GM18507 (cell line): ENCODE results near the gene USP46.

Source experiments
- DNase-seq: peaks from one replicate; pipeline ENCODE4 v3.0.0; 2011; ENCODE audit warnings: low read depth; ENCODE audit not compliant: insufficient read length; ENCODE audit errors: extremely low spot score
- FAIRE-seq: peaks from 2 replicates; lab custom pipeline; 2011; peaks lifted over from hg19 to GRCh38; lab: Jason Lieb, UNC

Gene USP46

DNA sequence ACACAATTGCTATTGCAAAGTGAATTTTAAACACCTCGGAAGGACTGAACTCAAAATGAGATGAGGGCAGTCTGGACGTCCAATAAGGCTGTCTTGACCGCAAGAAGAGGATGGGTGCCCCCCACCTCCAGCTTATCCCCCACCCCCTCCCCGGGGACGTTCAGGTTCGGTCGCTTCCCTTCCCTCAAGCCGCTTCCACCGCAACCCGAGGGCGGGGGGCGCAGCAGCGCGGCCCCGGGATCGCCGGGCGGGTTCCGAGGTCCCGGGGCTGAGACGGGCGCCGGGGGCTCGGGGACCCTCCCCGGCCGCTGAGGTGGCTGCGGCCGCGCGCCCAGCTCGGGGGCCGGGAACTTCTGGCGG, 480 bp downstream of the USP46 start:
- FAIRE-seq: no peak
- peak; percentile 15 for DNase-seq

- DNase-seq: no peak
- FAIRE-seq: no peak
Measured at GRCh38 chr4:52657618-52658501, 1.2 kb downstream of the USP46 start.

GRCh38 chr4:52657292-52657617, 1.8 kb downstream of the USP46 start:
- DNase-seq: no peak
- no peak for FAIRE-seq

- no peak for FAIRE-seq
Measured at GRCh38 chr4:52655506-52655905, 3.6 kb downstream of the USP46 start.

GRCh38 chr4:52651996-52652672, 7.0 kb downstream of the USP46 start:
- DNase-seq (no peak), FAIRE-seq (no peak)

More at GRCh38 chr4:52655506-52655905, 3.6 kb downstream of the USP46 start:
- no peak for DNase-seq

DNA sequence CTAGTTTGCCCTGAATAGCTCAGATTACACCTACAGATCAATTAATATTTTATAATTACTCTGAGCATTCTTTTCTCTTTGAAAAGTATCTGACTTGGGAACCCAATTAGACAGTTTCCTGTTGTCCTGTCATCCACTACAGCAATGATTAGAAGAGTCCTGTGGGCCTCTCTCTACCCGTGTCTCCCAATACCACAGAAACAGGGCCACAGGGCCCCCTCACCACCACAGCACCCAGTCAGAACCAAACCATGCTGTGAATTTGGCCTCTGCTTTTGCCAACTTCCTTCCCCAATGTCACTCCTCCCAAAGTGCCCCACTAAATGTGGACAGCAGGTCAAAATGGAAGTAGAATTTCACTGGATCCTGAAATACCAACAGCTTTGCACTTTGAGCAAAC, 10.3 kb downstream of the USP46 start:
- DNase-seq: no peak
- no peak for FAIRE-seq

DNA sequence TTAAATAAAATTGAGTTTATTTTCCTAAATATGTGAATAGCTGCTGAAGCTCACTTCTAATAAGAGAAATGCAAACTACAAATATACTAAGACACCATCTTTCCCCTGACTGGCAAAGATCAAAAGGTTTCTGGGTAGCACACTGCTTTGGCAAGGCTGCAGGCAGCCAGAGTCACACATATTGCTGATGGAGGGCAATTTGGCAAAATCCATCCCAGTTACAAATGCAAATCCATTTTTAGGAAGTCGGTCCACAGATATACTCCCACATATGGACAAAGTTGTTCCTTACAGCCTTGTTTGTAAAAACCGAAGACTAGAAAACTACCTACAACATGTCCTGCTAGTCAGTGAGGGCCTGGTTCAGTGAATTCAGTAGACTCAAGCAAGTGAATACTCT, 12.4 kb downstream of the USP46 start:
- FAIRE-seq (no peak), DNase-seq (no peak)

GRCh38 chr4:52646096-52646495, 13.0 kb downstream of the USP46 start:
- FAIRE-seq (no peak), DNase-seq (no peak)

- FAIRE-seq (peak; percentile 53), DNase-seq (no peak)
Measured at GRCh38 chr4:52645300-52645699, 13.8 kb downstream of the USP46 start.

GRCh38 chr4:52643785-52644244, 15.3 kb downstream of the USP46 start:
- DNase-seq (no peak), FAIRE-seq (peak; percentile 67)

- FAIRE-seq: no peak
- DNase-seq: no peak
Measured at GRCh38 chr4:52643190-52643589, 15.9 kb downstream of the USP46 start.

- DNase-seq (peak; percentile 25), FAIRE-seq (peak; percentile 83)
Measured at GRCh38 chr4:52641854-52642563, 17.1 kb downstream of the USP46 start.

DNA sequence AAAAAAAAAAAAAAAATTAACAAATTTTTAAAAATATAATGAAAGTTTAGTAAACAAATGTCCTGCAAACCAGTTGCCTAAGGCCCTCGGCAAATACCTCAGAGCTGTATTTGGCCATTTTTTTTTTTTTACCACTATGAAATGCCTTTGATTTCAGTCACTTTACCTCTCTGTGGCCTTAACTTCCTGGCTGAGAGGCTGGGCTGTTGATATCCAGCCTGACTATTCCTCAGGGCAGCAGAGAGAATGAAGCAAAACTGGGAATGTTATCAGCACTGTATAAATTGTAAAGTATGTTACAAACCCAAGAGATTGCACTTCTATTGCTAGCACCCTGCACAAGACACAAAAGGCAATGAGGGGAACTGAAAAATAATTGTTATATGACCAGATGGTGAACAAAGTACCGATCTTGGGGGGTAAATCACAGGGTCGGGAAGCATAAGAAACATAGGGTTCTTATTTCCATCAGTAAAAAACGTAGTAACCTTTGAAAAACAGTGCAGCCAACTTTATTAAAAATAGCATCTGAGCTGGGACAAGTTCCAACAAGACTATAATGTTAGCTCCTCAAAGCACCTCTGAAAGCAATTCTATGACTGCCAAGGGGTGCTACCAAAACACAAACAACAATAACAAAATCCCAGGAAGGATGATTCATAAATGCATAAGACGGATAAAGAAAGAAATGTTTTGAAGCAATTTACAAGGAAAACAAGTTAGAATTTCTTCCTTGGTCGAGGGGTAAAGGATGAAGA, 18.1 kb downstream of the USP46 start:
- FAIRE-seq (no peak), DNase-seq (no peak)

GRCh38 chr4:52638717-52639116, 20.4 kb downstream of the USP46 start:
- FAIRE-seq (peak; percentile 21), DNase-seq (no peak)

DNA sequence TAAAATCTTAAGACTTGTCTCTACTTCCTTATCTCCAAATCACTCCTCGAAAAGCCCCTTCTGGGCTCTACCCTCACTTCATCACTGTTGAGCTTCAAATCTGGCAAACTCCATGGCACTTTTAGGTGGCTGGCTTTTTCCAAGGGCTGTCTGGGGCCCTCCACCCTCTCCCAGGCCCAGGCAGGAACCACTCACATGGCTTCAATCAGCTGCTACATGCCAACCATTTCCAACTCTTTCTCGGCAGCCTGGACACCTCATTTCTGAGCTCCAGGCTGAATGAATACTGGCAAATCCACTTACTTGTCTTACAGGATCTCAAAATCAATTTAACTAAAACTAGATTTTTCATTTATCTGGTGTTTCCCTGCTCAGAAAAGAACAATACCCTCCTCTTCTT, 22.0 kb downstream of the USP46 start:
- DNase-seq (no peak), FAIRE-seq (no peak)

- DNase-seq: no peak
- peak; percentile 9 for FAIRE-seq
Measured at GRCh38 chr4:52635560-52635959, 23.5 kb downstream of the USP46 start.

GRCh38 chr4:52635130-52635529, 24.0 kb downstream of the USP46 start:
- FAIRE-seq (no peak), DNase-seq (no peak)

GRCh38 chr4:52633846-52634245, 25.3 kb downstream of the USP46 start:
- DNase-seq (no peak), FAIRE-seq (no peak)

DNA sequence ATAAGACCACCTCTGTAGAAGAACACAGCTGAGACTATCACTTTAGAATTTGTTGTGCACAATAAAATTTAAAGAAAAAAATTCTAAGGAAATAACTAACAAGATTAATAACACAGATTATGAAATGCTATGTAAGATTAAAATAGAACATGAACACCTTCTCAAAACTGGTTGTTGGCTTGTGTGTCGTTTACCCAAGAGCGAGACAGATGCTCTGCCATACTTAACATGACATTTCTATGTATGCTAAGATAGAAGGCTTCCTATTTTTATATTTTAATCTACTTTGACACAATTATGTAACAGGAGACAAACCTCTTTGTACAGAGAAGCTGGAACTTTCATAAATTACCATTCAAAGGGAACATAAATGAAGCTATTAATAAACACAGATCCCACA, 30.1 kb downstream of the USP46 start:
- DNase-seq: no peak
- FAIRE-seq: no peak

DNA sequence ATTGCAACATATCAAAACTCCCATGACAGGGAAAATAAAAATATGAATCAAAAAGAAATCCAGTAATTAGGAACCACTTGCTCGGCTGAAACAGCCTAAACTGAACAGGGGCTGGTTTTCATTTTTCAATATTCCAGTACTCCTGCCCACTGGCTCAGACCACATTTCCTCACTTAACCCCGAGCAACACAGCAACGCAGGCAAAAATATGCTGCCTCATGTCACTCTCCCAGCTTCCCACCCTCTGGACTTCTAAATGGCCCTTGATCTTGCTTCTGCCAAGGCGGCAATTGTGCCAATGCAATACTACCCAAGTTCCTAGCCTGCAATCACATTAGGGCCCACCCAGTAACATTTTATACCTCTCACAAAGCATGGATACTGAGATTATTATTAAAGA, 30.6 kb downstream of the USP46 start:
- FAIRE-seq: no peak
- DNase-seq: no peak
